Thyroid gland (tissue), 4 donors: ENCODE results near the gene NBEAL1. TPM values are rescaled to one million over a fixed set of nuclear protein-coding genes. Genes with fewer than 3 reads are reported as not detected.
"Not testable (repeated sequence)": the region's sequence is repeated elsewhere in the genome, so short reads cannot be mapped to it uniquely, and the experiment has no call there.

Experiments used
- DNase-seq, 2 donors: peaks; one replicate each; pipeline ENCODE4 v3.0.0-alpha.2; 2019
- H3K27ac ChIP-seq, 3 donors: fragments of 200-600 bp; sonication (generic); 1 replicate in 2 of 3; 2 replicates in 1 of 3; pipeline ENCODE4 v1.5.1; 2016 to 2019; ENCODE audit warnings: mild to moderate bottlenecking in 1 of 3, moderate library complexity in 1 of 3
- H3K27me3 ChIP-seq: fragments of 200-600 bp; sonication (generic); one replicate; pipeline ENCODE4 v1.5.1; 2019
- H3K36me3 ChIP-seq, 2 donors: fragments of 200-600 bp; sonication (generic); one replicate each; pipeline ENCODE4 v1.5.1; 2016 to 2019
- H3K4me1 ChIP-seq, 2 donors: fragments of 200-600 bp; sonication (generic); one replicate each; pipeline ENCODE4 v1.5.1; 2017 to 2019
- H3K4me3 ChIP-seq, 3 donors: fragments of 200-600 bp; sonication (generic); replicated peaks in 1 of 3; 1 replicate in 2 of 3; 2 replicates in 1 of 3; pipeline ENCODE4 v1.5.1; 2016; ENCODE audit warnings: mild to moderate bottlenecking in 1 of 3
- H3K9me3 ChIP-seq: fragments of 200-600 bp; sonication (generic); one replicate; pipeline ENCODE4 v1.5.1; 2017
- CTCF ChIP-seq, 6 experiments: fragments of 200-600 bp in 3 of 6; fragments of 450-650 bp in 3 of 6; sonication (generic) in 3 of 6; IDR thresholded peaks; one replicate each; pipeline ENCODE4 v1.5.1; 2016 to 2019; ENCODE audit warnings: antibody characterized with exemption in 6 of 6, mild to moderate bottlenecking in 2 of 6, inconsistent platforms in 1 of 6, moderate library complexity in 1 of 6
- POLR2A ChIP-seq, 2 donors: fragments of 450-650 bp; IDR thresholded peaks; one replicate each; pipeline ENCODE4 v1.6.1; 2017; ENCODE audit warnings: antibody characterized with exemption in 2 of 2, mild to moderate bottlenecking in 2 of 2, moderate library complexity in 1 of 2
- WGBS, 2 donors: methylation state at CpG; one replicate each; pipeline ENCODE4 v1.1.5; 2017; 5-methylcytosine and 5-hydroxymethylcytosine counted together
- intact Hi-C: fragments of 100-400 bp; cut with DNase I; formaldehyde crosslinking; loops from one replicate; pipeline ENCODE4 v1.15.1; 2023
- total RNA-seq, 4 donors: library from RNA; depleted of rRNA; stranded (reverse); fragments of >200 nt; gene quantifications; one replicate each; pipeline ENCODE4 v1.2.3, GENCODE V29; 2016

Gene NBEAL1
- total RNA-seq, 4 donors from 2014 or later = 58.8 to 88.8 (median 71.3) TPM

GRCh38 chr2:203126996-203127395, 112.3 kb downstream of the NBEAL1 start:
- H3K27ac ChIP-seq = no peak overlapping the region
- TF ChIP-seq POLR2A (IDR thresholded peaks at IDR 0.05) (no peak), CTCF (IDR thresholded peaks at IDR 0.05) (no peak)
- H3K4me3 ChIP-seq = no peak overlapping the region
- 92 to 96% methylated on average over 2 of the region's 2 CpGs for WGBS, 2 donors
- no peaks in the 10 kb centered on the region for H3K9me3 ChIP-seq
- H3K36me3 ChIP-seq = peaks cover 8 to 24% of the 10 kb centered on the region in 2 donors
- intact Hi-C loops = no loop called here
- no peaks in the 10 kb centered on the region for H3K27me3 ChIP-seq
- no peak for DNase-seq
- H3K4me1 ChIP-seq = no peaks in the 10 kb centered on the region

GRCh38 chr2:203135105-203135504, 120.4 kb downstream of the NBEAL1 start:
- H3K9me3 ChIP-seq = no peaks in the 10 kb centered on the region
- H3K4me3 ChIP-seq = no peak overlapping the region
- peaks cover 8 to 9% of the 10 kb centered on the region in 2 donors for H3K36me3 ChIP-seq
- TF ChIP-seq CTCF (IDR thresholded peaks at IDR 0.05) (no peak), POLR2A (IDR thresholded peaks at IDR 0.05) (no peak)
- H3K27me3 ChIP-seq = no peaks in the 10 kb centered on the region
- DNase-seq = no peak
- no peak overlapping the region for H3K27ac ChIP-seq
- intact Hi-C loops = no loop called here
- no peaks in the 10 kb centered on the region for H3K4me1 ChIP-seq
- WGBS, 2 donors = 96 to 97% methylated on average over 4 of the region's 4 CpGs

- Histone ChIP-seq H3K27ac (no peak overlapping the region), H3K9me3 (no peaks in the 10 kb centered on the region), H3K4me3 (no peak overlapping the region), H3K27me3 (no peaks in the 10 kb centered on the region), H3K4me1 (no peaks in the 10 kb centered on the region), H3K36me3 (no peaks in the 10 kb centered on the region)
- TF ChIP-seq POLR2A (IDR thresholded peaks at IDR 0.05) (no peak), CTCF (IDR thresholded peaks at IDR 0.05) (no peak)
- no peak for DNase-seq
- intact Hi-C loops = no loop called here
Observed at GRCh38 chr2:203143391-203143790, 128.7 kb downstream of the NBEAL1 start.

- Histone ChIP-seq H3K9me3 (no peaks in the 10 kb centered on the region), H3K36me3 (peaks cover 4 to 7% of the 10 kb centered on the region in 2 donors)
- WGBS, 2 donors = 92 to 98% methylated on average over 1 of the region's 1 CpG
Observed at GRCh38 chr2:203149194-203149593, 134.5 kb downstream of the NBEAL1 start.

GRCh38 chr2:203155406-203155805, 140.7 kb downstream of the NBEAL1 start:
- Histone ChIP-seq H3K27me3 (no peaks in the 10 kb centered on the region), H3K27ac (no peak overlapping the region), H3K9me3 (no peaks in the 10 kb centered on the region), H3K4me3 (no peak overlapping the region), H3K4me1 (no peaks in the 10 kb centered on the region), H3K36me3 (no peaks in the 10 kb centered on the region)
- TF ChIP-seq POLR2A (IDR thresholded peaks at IDR 0.05) = no peak
- TF ChIP-seq CTCF (IDR thresholded peaks at IDR 0.05) = no peak
- intact Hi-C loops = no loop called here
- DNase-seq = no peak
- WGBS, 2 donors = 79 to 84% methylated on average over 1 of the region's 1 CpG

More at GRCh38 chr2:203149194-203149593, 134.5 kb downstream of the NBEAL1 start:
- no peaks in the 10 kb centered on the region for H3K27me3 ChIP-seq
- TF ChIP-seq POLR2A (IDR thresholded peaks at IDR 0.05) (no peak), CTCF (IDR thresholded peaks at IDR 0.05) (no peak)
- intact Hi-C loops = no loop called here
- no peaks in the 10 kb centered on the region for H3K4me1 ChIP-seq
- no peak for DNase-seq
- no peak overlapping the region for H3K27ac ChIP-seq
- no peak overlapping the region for H3K4me3 ChIP-seq

GRCh38 chr2:203162722-203163121, 148.0 kb downstream of the NBEAL1 start:
- H3K4me1 ChIP-seq, H3K27me3 ChIP-seq, H3K4me3 ChIP-seq, H3K9me3 ChIP-seq, DNase-seq, intact Hi-C loops, H3K27ac ChIP-seq, H3K36me3 ChIP-seq: not testable (repeated sequence)
- 83 to 98% methylated on average over 5 of the region's 5 CpGs for WGBS, 2 donors
